Measurements from ENCODE around the gene CTIF. TPM values are rescaled to one million over a fixed set of nuclear protein-coding genes. Genes with fewer than 3 reads are reported as not detected.
A peak's percentile ranks its signal among the peaks of the same experiment; 100 is the strongest.

CTIF gene
- total RNA-seq, 6 donors from 2014 or later: 32.1 to 62.4 (median 47.8) TPM

DNA sequence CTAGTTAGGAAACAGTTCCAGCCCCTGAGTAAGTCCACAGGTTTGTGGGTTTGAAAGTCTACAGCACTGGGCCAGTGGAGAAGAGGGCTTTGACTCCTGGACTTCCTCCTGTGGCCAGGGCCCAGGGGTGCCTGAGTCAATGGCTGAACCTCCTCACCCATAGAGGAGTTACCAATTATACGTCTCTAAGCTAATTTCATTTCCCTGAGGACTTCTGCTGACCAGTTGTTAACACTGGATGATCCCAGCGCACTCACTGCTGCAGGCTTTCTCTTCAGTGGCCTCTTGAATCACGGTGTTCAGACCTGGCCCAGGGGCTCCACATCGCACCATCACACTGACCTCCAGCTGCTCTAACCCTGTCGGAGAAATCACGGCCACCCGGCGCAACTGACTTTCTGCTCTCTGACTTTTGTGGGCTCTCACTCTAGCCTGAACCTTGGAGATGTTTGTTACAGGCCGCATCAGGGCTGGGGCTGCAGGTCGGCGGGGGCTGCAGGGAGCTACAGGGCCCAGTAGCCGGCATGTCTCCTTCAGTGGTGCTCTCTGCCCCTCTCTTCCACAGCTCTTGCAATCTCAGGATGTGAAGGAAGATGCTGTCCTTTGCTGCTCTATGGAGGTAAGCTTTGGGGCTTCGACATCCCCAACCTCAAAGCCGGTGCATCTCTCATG lies 318.3 kb downstream of the CTIF start:
- ATAC-seq (ENCODE audit: low FRiP score in 2 of 2): no peak
- Histone ChIP-seq H3K4me1 (peaks cover 6 to 19% (median 9%) of the 10 kb centered on the region in 4 donors), H3K27ac (no peak overlapping the region), H3K36me3 (peaks cover 0 to 12% (median 2%) of the 10 kb centered on the region in 4 donors), H3K27me3 (no peaks in the 10 kb centered on the region), H3K4me3 (no peak overlapping the region), H3K9me3 (no peaks in the 10 kb centered on the region)
- no peak for TF ChIP-seq EP300 (IDR thresholded peaks at IDR 0.05)
- TF ChIP-seq, protein P1, sequence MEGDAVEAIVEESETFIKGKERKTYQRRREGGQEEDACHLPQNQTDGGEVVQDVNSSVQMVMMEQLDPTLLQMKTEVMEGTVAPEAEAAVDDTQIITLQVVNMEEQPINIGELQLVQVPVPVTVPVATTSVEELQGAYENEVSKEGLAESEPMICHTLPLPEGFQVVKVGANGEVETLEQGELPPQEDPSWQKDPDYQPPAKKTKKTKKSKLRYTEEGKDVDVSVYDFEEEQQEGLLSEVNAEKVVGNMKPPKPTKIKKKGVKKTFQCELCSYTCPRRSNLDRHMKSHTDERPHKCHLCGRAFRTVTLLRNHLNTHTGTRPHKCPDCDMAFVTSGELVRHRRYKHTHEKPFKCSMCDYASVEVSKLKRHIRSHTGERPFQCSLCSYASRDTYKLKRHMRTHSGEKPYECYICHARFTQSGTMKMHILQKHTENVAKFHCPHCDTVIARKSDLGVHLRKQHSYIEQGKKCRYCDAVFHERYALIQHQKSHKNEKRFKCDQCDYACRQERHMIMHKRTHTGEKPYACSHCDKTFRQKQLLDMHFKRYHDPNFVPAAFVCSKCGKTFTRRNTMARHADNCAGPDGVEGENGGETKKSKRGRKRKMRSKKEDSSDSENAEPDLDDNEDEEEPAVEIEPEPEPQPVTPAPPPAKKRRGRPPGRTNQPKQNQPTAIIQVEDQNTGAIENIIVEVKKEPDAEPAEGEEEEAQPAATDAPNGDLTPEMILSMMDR (IDR thresholded peaks at IDR 0.05): no peak
- no peak for TF ChIP-seq POLR2A (IDR thresholded peaks at IDR 0.05)
- no peak for TF ChIP-seq POLR2AphosphoS5 (IDR thresholded peaks at IDR 0.05)
- 95 to 96% methylated on average over 11 to 14 of the region's 14 CpGs for WGBS, 2 donors
- DNase-seq: peak in 1 of 2 donors; percentile 68

DNA sequence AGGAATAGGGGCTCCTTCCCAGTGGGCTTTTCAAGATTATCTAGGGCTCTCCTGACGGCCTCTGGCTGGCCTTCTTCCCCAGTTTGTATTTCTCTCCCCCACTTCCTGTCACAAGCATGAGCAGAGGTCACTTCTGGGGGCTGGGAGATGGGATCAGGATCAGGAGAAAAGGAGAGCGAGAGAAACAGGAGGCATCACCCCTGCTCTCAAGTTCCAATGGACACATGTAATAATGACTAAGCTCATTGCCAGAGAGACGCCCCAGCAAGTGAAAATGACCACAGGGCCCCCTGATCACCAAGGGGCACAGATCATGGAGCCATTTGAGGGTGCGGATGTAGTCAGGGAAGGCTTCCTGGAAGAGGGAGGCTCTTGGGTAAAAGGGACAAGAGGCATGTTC lies 319.8 kb downstream of the CTIF start:
- Histone ChIP-seq H3K27ac (no peak overlapping the region), H3K36me3 (peaks cover 0 to 12% (median 2%) of the 10 kb centered on the region in 4 donors), H3K4me3 (no peak overlapping the region), H3K27me3 (no peaks in the 10 kb centered on the region), H3K9me3 (no peaks in the 10 kb centered on the region), H3K4me1 (peaks cover 6 to 19% (median 8%) of the 10 kb centered on the region in 4 donors)
- TF ChIP-seq, protein P1 (IDR thresholded peaks at IDR 0.05): no peak
- TF ChIP-seq POLR2A (IDR thresholded peaks at IDR 0.05) (no peak), POLR2AphosphoS5 (IDR thresholded peaks at IDR 0.05) (no peak), EP300 (IDR thresholded peaks at IDR 0.05) (no peak)
- 74 to 89% methylated on average over 4 of the region's 4 CpGs for WGBS, 2 donors
- ATAC-seq (ENCODE audit: low FRiP score in 2 of 2): no peak
- DNase-seq: no peak

DNA sequence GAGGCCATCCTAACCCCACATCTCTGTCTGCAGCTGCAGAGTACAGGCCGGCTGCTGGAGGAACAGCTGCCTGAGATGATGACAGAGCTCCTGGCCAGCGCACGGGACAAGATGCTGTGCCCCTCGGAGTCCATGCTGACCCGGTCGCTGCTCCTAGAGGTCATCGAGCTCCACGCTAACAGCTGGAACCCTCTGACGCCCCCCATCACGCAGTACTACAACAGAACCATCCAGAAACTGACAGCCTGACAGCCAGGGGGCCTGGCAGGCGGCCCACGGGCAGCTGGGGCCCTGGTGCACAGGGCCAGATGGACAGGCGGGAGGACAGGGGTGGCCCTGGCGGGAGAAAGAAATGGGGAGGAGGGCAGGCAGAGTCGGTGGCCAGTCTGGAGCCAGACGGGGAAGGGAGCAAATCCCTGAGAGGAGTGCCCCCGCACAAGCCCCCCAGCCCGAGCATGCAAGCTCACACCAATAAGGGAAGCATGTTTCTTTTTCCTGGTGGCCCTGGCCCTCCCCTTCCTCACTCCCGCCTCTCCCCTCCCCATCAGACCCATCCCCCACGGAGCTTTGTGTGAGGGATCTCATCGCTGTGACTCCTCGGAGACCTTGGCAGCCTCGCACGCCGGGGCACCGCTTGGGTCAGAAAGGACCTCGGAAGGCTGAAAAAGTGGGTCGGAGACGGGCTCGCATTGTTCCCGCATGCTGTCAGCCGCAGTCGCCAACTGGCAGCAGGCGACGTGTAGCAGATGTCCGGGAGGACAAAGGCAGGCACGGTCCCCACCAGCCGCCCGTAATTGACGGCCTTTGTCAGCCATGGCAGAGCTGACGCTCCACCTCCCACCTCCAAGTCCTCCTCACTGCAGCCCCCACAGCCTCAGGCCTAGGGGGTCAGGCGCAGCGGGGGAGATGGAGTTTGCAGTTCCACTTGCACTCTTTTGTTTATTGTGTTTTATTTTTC lies 320.8 kb downstream of the CTIF start:
- H3K4me1 ChIP-seq: peaks cover 6 to 19% (median 8%) of the 10 kb centered on the region in 4 donors
- peak overlapping the region in 2 of 4 donors; percentile 10 to 18 for H3K27ac ChIP-seq
- no peak for ATAC-seq (ENCODE audit: low FRiP score in 2 of 2)
- H3K27me3 ChIP-seq: no peaks in the 10 kb centered on the region
- peaks cover 0 to 12% (median 2%) of the 10 kb centered on the region in 4 donors for H3K36me3 ChIP-seq
- H3K9me3 ChIP-seq: no peaks in the 10 kb centered on the region
- TF ChIP-seq EP300 (IDR thresholded peaks at IDR 0.05) (no peak), POLR2AphosphoS5 (IDR thresholded peaks at IDR 0.05) (peak in 1 of 2 donors; percentile 7)
- WGBS, 2 donors: 75 to 81% methylated on average over 32 to 40 of the region's 43 CpGs
- DNase-seq: peak in 1 of 2 donors; percentile 85
- no peak overlapping the region for H3K4me3 ChIP-seq

DNA sequence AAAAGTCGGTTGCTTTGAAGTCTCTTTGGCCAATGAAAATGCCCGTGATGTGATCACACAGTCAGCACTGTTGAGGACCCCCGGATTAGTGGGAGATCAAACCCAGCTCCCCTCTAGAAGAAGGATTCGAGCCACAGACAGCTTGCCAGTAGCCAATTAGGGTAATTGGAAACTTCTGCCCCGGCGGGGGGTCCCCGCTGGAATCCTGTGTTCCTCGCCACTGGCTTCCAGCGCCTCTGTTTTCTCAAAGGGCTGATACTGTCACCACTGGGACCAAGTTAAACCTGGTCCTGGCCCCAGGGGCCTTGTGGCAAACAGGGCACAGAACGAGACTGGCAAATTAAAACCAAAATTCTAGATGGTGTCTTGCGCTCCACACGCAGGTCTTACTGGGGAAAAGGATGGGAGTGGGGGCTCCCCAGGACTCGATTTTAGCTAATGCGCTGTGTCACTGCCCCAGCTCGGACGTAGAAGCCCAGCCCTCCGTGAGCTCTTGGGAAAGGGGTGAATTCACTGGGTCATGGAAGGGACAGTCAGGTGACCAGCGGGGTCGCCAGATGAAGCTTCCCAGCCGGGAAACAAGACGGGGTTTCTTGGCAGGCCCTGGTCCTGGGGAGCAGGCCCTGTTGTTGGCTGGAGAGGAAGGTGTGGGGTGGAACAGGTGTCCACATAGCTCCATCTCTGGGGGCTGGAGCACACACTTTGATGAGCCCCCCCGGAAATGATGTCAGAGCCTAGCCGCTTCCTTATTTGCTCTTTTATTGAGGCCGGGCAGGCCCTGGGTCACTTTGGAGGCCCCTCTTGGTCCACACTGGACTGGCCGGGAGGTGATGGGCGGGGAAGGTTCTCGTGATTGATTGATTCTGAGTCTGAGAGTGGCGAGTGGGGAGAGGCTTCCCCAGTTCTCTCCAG lies 321.7 kb downstream of the CTIF start:
- Histone ChIP-seq H3K9me3 (no peaks in the 10 kb centered on the region), H3K4me1 (peaks cover 5 to 12% (median 7%) of the 10 kb centered on the region in 4 donors), H3K36me3 (peaks cover 0 to 12% (median 2%) of the 10 kb centered on the region in 4 donors), H3K4me3 (no peak overlapping the region), H3K27me3 (no peaks in the 10 kb centered on the region), H3K27ac (peak overlapping the region in 1 of 4 donors; percentile 10)
- TF ChIP-seq POLR2A (IDR thresholded peaks at IDR 0.05): no peak
- no peak for TF ChIP-seq POLR2AphosphoS5 (IDR thresholded peaks at IDR 0.05)
- TF ChIP-seq, protein P1 (IDR thresholded peaks at IDR 0.05): no peak
- TF ChIP-seq EP300 (IDR thresholded peaks at IDR 0.05): no peak
- 92% methylated on average over 24 to 28 of the region's 28 CpGs for WGBS, 2 donors
- ATAC-seq (ENCODE audit: low FRiP score in 2 of 2) (no peak), DNase-seq (no peak)
